HCT116 (cell line): ENCODE measurements around the gene RNF121. TPM values are rescaled to one million over a fixed set of nuclear protein-coding genes. Genes with fewer than 3 reads are reported as not detected.

ENCODE experiments used
- ATAC-seq: fragments of 200-7000 bp; cut with Tn5 transposase; 2 replicates; pipeline ENCODE4 v1.9.1; 2020; ENCODE audit warnings: mild to moderate bottlenecking, moderate library complexity
- BruUV-seq: library from RNA; stranded (reverse); fragments of 400-500 nt; replicated peaks from 2 replicates; lab custom pipeline; 2021; lab: Mats Ljungman, UMichigan
- CTCF ChIA-PET: fragments of 300-600 bp; sonication (Branson Sonifier 250); formaldehyde crosslinking; loops from one replicate; lab custom pipeline; 2021; ENCODE audit warnings: antibody characterized with exemption; lab: Charles Lee
- POLR2A ChIA-PET: fragments of 300-600, 350-600 bp; sonication (Branson Sonifier 250); formaldehyde crosslinking; loops from one replicate; lab custom pipeline; 2021; ENCODE audit warnings: antibody characterized with exemption; lab: Charles Lee
- RAD21 ChIA-PET, 2 experiments: fragments of 300-600 bp; sonication (Branson Sonifier 250); formaldehyde crosslinking; loops; one replicate each; lab custom pipeline; 2023; ENCODE audit warnings: low total read pairs in 2 of 2; ENCODE audit not compliant: uncharacterized antibody in 2 of 2, unreplicated experiment in 2 of 2, low non-redundant PET in 1 of 2; lab: Charles Lee
- DNase-seq: peaks from one replicate; pipeline ENCODE4 v3.0.0-alpha.2; 2010; ENCODE audit warnings: low read depth, low spot score
- H2AFZ ChIP-seq: fragments of 200-600 bp; shearing (Covaris generic), sonication (generic); 2 replicates; pipeline ENCODE4 v1.6.1; 2017; ENCODE audit warnings: low read depth, mixed run types, mixed read lengths, antibody characterized with exemption, low read length; ENCODE audit not compliant: poor library complexity, severe bottlenecking
- H3K27ac ChIP-seq: 2 replicates; pipeline ENCODE4 v1.5.1; 2012; ENCODE audit warnings: low read depth, low read length
- H3K27me3 ChIP-seq: fragments of 200-600 bp; sonication (generic); 2 replicates; pipeline ENCODE4 v1.6.1; 2016; ENCODE audit warnings: mixed run types, low read length, mixed read lengths; ENCODE audit not compliant: insufficient read depth
- H3K36me3 ChIP-seq, 2 experiments: fragments of 200-500 bp in 1 of 2; fragments of 200-600 bp in 1 of 2; sonication (Bioruptor generic) in 1 of 2; sonication (generic) in 1 of 2; 2 replicates each; pipeline versions ENCODE4 v1.5.1 to v1.6.1; 2014 to 2016; ENCODE audit warnings: low read length in 2 of 2, inconsistent platforms in 1 of 2, mixed read lengths in 1 of 2, mixed run types in 1 of 2; ENCODE audit not compliant: insufficient read depth in 2 of 2, control insufficient read depth in 1 of 2
- H3K4me1 ChIP-seq, 2 experiments: fragments of 200-600 bp in 1 of 2; sonication (generic) in 1 of 2; 2 replicates each; pipeline versions ENCODE4 v1.5.1 to v1.6.1; 2012 to 2017; ENCODE audit warnings: low read length in 2 of 2, inconsistent platforms in 1 of 2, mild to moderate bottlenecking in 1 of 2, mixed read lengths in 1 of 2, mixed run types in 1 of 2, moderate library complexity in 1 of 2; ENCODE audit not compliant: insufficient read depth in 2 of 2, control insufficient read depth in 1 of 2
- H3K4me2 ChIP-seq: fragments of 200-600 bp; sonication (generic); 2 replicates; pipeline ENCODE4 v1.6.1; 2017; ENCODE audit warnings: mixed run types, low read length, mixed read lengths
- H3K4me3 ChIP-seq, 2 experiments: fragments of 200-600 bp in 1 of 2; sonication (generic) in 1 of 2; replicated peaks in 1 of 2; 2 replicates each; pipeline ENCODE4 v1.5.1; 2011 to 2016; ENCODE audit warnings: low read length in 2 of 2, control low read depth in 1 of 2, low read depth in 1 of 2, mild to moderate bottlenecking in 1 of 2, mixed read lengths in 1 of 2, mixed run types in 1 of 2
- H3K79me2 ChIP-seq: fragments of 200-600 bp; sonication (generic); 2 replicates; pipeline ENCODE4 v1.6.1; 2017; ENCODE audit warnings: mild to moderate bottlenecking, mixed run types, low read length, moderate library complexity, mixed read lengths; ENCODE audit not compliant: insufficient read depth
- H3K9ac ChIP-seq: fragments of 200-600 bp; sonication (generic); 2 replicates; pipeline ENCODE4 v1.6.1; 2016; ENCODE audit warnings: low read length, mixed read lengths
- H3K9me2 ChIP-seq: fragments of 200-600 bp; sonication (generic), shearing (Covaris generic); 2 replicates; pipeline ENCODE4 v1.6.1; 2017; ENCODE audit warnings: mixed run types, mild to moderate bottlenecking, moderate library complexity; ENCODE audit not compliant: insufficient read depth
- H3K9me3 ChIP-seq, 2 experiments: fragments of 200-500 bp in 1 of 2; fragments of 200-600 bp in 1 of 2; sonication (Bioruptor generic) in 1 of 2; sonication (generic) in 1 of 2; 2 replicates each; pipeline ENCODE4 v1.6.1; 2014 to 2017; ENCODE audit warnings: low read length in 2 of 2, mixed read lengths in 2 of 2, inconsistent platforms in 1 of 2, low read depth in 1 of 2, mild to moderate bottlenecking in 1 of 2, mixed run types in 1 of 2, moderate library complexity in 1 of 2; ENCODE audit not compliant: control insufficient read depth in 1 of 2, insufficient read depth in 1 of 2
- H4K20me1 ChIP-seq: fragments of 200-600 bp; sonication (generic), shearing (Covaris generic); 2 replicates; pipeline ENCODE4 v1.6.1; 2017; ENCODE audit warnings: mixed run types, mild to moderate bottlenecking, moderate library complexity; ENCODE audit not compliant: insufficient read depth
- CBX3 ChIP-seq: IDR thresholded peaks from 2 replicates; pipeline ENCODE4 v1.6.1; 2012; ENCODE audit warnings: low read depth
- EGR1 ChIP-seq: IDR thresholded peaks from 2 replicates; pipeline ENCODE4 v1.6.1; 2012; ENCODE audit warnings: low read depth
- RAD21 ChIP-seq: IDR thresholded peaks from 2 replicates; pipeline ENCODE4 v1.6.1; 2012; ENCODE audit warnings: low read depth, mild to moderate bottlenecking
- YY1 ChIP-seq: IDR thresholded peaks from 2 replicates; pipeline ENCODE4 v1.6.1; 2011; ENCODE audit warnings: low read length, low read depth, moderate library complexity, mild to moderate bottlenecking; ENCODE audit not compliant: insufficient replicate concordance; ENCODE audit errors: extremely low read depth
- intact Hi-C: fragments of 100-400 bp; cut with micrococcal nuclease; formaldehyde crosslinking; loops from 2 replicates; pipeline ENCODE4 v1.10.0; 2022
- total RNA-seq: library from RNA; stranded (reverse); gene quantifications from one replicate; pipeline ENCODE4 v1.2.1, GENCODE V29; 2021; ENCODE audit not compliant: unreplicated experiment
- TF ChIP-seq, protein P1 (sequence below): IDR thresholded peaks from 2 replicates; pipeline ENCODE4 v1.6.1; 2012
- TF ChIP-seq, protein P2 (sequence below), 3 experiments: fragments of 200-600 bp in 1 of 3; sonication (generic) in 1 of 3; IDR thresholded peaks in 2 of 3; conservative IDR thresholded peaks in 1 of 3; 2 replicates each; pipeline ENCODE4 v1.5.1; 2012 to 2017; ENCODE audit warnings: low read depth in 2 of 3, low read length in 2 of 3, antibody characterized with exemption in 1 of 3, borderline replicate concordance in 1 of 3, control low read depth in 1 of 3, mild to moderate bottlenecking in 1 of 3, mixed read lengths in 1 of 3, mixed run types in 1 of 3, moderate library complexity in 1 of 3; ENCODE audit not compliant: insufficient read depth in 1 of 3

Gene RNF121
- total RNA-seq, 1 experiment from 2014 or later: 24.5 TPM

DNA sequence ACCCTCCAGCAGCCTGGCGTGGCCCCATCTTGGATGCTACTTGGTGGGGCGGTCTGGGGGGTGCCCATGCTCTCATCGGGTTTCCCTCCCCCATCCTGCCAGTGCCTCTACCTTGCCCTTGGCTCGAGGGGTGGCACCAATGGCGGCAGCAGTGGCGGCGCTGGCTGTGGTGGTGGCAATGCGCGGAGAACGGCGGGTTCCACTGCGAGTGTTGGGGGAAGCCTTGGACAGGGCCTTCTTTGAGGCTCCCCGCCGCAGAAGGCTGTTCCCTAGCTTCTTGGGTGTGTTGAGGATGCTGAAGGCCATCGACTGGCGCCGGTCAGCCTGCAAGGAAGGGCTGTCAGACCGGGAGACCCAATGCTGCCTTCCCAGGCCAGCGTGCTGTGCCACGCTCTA is 74.9 kb downstream of the RNF121 start:
- TF ChIP-seq, protein P1, sequence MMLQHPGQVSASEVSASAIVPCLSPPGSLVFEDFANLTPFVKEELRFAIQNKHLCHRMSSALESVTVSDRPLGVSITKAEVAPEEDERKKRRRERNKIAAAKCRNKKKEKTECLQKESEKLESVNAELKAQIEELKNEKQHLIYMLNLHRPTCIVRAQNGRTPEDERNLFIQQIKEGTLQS: no peak
- H3K9me3 ChIP-seq: no peaks in the 10 kb centered on the region
- H3K4me1 ChIP-seq: no peaks in the 10 kb centered on the region
- ATAC-seq (no peak), DNase-seq (no peak)
- ChIA-PET CTCF (no interaction called here), POLR2A (no interaction called here), RAD21 (no interaction called here)
- H4K20me1 ChIP-seq: no peaks in the 10 kb centered on the region
- H2AFZ ChIP-seq: no peak overlapping the region
- H3K9ac ChIP-seq: no peak overlapping the region
- peaks cover 39 to 41% of the 10 kb centered on the region in 2 experiments; a peak in 3 of 4 replicates for H3K36me3 ChIP-seq
- H3K27me3 ChIP-seq: no peaks in the 10 kb centered on the region
- H3K4me2 ChIP-seq: no peak overlapping the region
- no peaks in the 10 kb centered on the region for H3K9me2 ChIP-seq
- intact Hi-C loops: no loop called here
- BruUV-seq: no TSS peak
- H3K27ac ChIP-seq: no peak overlapping the region
- H3K79me2 ChIP-seq: no peaks in the 10 kb centered on the region
- H3K4me3 ChIP-seq: no peak overlapping the region

DNA sequence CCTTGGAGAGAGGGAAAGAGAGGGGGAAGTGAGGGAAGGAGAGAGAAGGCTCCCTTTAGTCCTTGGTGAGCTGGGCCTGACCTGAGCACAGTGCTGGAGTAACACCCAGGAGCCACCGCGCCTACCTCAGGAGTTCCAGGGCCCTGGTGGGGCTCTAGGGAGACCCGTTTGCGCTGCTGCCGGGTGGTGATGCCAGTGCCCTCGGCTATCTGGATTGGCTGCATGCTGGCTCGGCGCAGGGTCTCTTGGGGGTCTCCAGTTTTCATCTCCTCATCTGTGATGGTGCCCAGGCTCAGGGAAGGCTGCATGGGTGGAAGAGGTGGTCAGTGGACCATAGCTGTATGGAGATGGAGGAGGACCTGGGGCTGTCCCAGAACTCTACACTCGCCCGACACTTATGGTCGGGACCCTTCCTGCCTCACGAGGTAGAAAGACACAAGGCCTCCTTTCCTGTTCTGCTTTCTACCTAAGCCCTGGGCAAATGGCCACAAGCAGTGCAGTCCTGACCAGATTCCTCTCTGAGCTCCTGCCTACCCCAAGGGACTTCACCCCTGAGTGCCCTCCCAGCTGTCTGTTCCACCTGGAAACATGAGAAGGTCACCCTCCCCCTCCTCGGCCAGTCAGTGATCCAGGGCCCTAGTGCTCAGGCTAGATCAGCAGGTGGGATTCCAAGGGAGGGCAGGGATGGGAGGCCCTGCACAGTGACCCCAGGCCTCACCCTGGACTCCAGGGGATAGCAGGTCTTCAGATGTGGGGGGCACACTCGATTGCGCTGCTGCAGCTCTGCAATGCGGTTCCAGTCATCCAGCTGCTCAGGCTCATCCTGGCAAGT is 75.9 kb downstream of the RNF121 start:
- Histone ChIP-seq H3K27me3 (no peaks in the 10 kb centered on the region), H3K79me2 (no peaks in the 10 kb centered on the region), H3K4me3 (no peak overlapping the region), H3K9me3 (no peaks in the 10 kb centered on the region), H3K4me2 (no peak overlapping the region), H3K9me2 (no peaks in the 10 kb centered on the region), H3K27ac (no peak overlapping the region), H4K20me1 (no peaks in the 10 kb centered on the region), H3K9ac (no peak overlapping the region), H3K4me1 (no peaks in the 10 kb centered on the region), H2AFZ (no peak overlapping the region), H3K36me3 (peaks cover 40 to 46% of the 10 kb centered on the region in 2 experiments; a peak in 3 of 4 replicates)
- ChIA-PET POLR2A (no interaction called here), CTCF (no interaction called here), RAD21 (no interaction called here)
- ATAC-seq: no peak
- no TSS peak for BruUV-seq
- no peak for DNase-seq
- TF ChIP-seq YY1: no peak
- no peak for TF ChIP-seq CBX3
- TF ChIP-seq EGR1: no peak
- TF ChIP-seq, protein P2, sequence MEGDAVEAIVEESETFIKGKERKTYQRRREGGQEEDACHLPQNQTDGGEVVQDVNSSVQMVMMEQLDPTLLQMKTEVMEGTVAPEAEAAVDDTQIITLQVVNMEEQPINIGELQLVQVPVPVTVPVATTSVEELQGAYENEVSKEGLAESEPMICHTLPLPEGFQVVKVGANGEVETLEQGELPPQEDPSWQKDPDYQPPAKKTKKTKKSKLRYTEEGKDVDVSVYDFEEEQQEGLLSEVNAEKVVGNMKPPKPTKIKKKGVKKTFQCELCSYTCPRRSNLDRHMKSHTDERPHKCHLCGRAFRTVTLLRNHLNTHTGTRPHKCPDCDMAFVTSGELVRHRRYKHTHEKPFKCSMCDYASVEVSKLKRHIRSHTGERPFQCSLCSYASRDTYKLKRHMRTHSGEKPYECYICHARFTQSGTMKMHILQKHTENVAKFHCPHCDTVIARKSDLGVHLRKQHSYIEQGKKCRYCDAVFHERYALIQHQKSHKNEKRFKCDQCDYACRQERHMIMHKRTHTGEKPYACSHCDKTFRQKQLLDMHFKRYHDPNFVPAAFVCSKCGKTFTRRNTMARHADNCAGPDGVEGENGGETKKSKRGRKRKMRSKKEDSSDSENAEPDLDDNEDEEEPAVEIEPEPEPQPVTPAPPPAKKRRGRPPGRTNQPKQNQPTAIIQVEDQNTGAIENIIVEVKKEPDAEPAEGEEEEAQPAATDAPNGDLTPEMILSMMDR (IDR thresholded peaks at IDR 0.05 in 2 of 3, conservative IDR thresholded peaks at IDR 0.05 in 1 of 3; ENCODE audit: borderline replicate concordance in 1 of 3, insufficient read depth in 1 of 3, low read depth in 2 of 3, low read length in 2 of 3): no peak
- no peak for TF ChIP-seq RAD21
- intact Hi-C loops: no loop called here
